Measurements from ENCODE around the gene HDHD3.

Gene HDHD3

DNA sequence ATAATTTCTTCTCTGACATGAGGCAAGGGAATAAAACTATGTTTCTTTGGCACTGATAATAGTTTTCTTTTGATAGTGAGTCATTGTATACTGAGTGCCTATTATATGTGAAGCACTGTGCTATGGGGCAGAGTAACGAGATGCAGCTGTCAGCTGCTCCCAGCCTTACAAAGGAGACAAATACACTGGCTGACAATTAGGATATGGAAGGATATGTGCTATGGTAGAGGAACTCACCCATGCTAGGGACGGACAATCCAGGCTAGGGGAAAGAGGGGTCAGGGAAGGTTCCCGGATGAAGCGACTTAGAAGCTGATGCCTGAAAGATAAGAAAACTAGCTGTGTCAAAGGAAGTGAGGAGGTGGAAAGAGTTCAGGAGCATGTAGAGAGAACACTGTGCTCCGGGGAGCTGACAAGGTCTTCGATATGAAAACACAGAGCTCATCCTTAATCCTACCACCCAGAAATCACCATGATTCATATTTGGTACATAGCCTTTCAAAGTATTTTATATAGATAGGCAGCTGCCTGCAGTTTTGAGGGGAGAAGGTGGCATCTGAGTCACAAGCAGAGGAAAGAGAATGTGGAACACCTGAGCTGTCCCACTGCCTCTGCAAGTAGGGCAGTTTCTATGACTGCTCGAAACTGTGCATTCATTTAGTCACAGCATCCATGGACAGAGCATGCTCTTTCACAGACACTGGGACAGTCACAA, 15.3 kb downstream of the HDHD3 start:
- H3K36me3 Mint-ChIP-seq (ENCODE audit: low read depth): no peaks in the 10 kb centered on the region
- TF ChIP-seq CTCF (IDR thresholded peaks at IDR 0.05): no peak
- no peak overlapping the region for H3K4me3 Mint-ChIP-seq
- peaks cover 38% of the 10 kb centered on the region for H3K27me3 Mint-ChIP-seq (ENCODE audit: low read depth, poor library complexity)
- no peak overlapping the region for H3K27ac Mint-ChIP-seq
- no peak for DNase-seq
- H3K9me3 Mint-ChIP-seq: no peaks in the 10 kb centered on the region
- peaks cover 18% of the 10 kb centered on the region for H3K4me1 Mint-ChIP-seq

DNA sequence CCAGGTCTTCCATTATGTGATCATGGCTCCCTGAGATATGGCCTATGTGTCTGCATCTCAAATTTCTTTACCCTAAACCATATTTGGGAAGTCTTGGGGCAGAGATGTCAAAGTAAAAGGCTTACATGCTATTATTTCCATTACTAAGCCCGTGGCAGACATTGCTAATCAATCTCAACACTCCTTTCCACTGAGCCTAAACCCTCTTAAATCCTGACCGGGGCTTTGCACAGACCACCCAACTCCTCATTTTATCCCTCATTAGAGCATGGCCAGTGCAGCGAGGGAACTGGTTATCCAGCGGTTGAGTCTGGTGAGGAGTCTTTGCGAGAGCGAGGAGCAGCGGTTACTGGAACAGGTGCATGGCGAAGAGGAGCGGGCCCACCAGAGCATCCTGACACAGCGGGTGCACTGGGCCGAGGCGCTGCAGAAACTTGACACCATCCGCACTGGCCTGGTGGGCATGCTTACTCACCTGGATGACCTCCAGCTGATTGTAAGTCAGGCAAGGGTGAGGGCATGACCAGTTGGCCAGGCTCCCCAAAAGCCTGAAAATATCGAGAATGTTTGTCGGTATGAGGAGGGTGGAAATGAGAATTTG, 16.4 kb downstream of the HDHD3 start:
- no peak for DNase-seq
- peaks cover 18% of the 10 kb centered on the region for H3K4me1 Mint-ChIP-seq
- H3K36me3 Mint-ChIP-seq (ENCODE audit: low read depth): no peaks in the 10 kb centered on the region
- no peak for TF ChIP-seq CTCF (IDR thresholded peaks at IDR 0.05)
- no peak overlapping the region for H3K4me3 Mint-ChIP-seq
- H3K27ac Mint-ChIP-seq: no peak overlapping the region
- peaks cover 47% of the 10 kb centered on the region for H3K27me3 Mint-ChIP-seq (ENCODE audit: low read depth, poor library complexity)
- no peaks in the 10 kb centered on the region for H3K9me3 Mint-ChIP-seq

GRCh38 chr9:113359385-113359784, 17.4 kb downstream of the HDHD3 start:
- TF ChIP-seq CTCF (IDR thresholded peaks at IDR 0.05): no peak
- H3K4me3 Mint-ChIP-seq: no peak overlapping the region
- no peaks in the 10 kb centered on the region for H3K36me3 Mint-ChIP-seq (ENCODE audit: low read depth)
- no peaks in the 10 kb centered on the region for H3K9me3 Mint-ChIP-seq
- peaks cover 18% of the 10 kb centered on the region for H3K4me1 Mint-ChIP-seq
- peaks cover 56% of the 10 kb centered on the region for H3K27me3 Mint-ChIP-seq (ENCODE audit: low read depth, poor library complexity)
- H3K27ac Mint-ChIP-seq: no peak overlapping the region
- no peak for DNase-seq

- Mint-ChIP-seq H3K27ac (no peak overlapping the region), H3K36me3 (ENCODE audit: low read depth) (no peaks in the 10 kb centered on the region), H3K9me3 (peaks cover 7% of the 10 kb centered on the region), H3K4me3 (no peak overlapping the region), H3K27me3 (ENCODE audit: low read depth, poor library complexity) (peaks cover 73% of the 10 kb centered on the region), H3K4me1 (peaks cover 9% of the 10 kb centered on the region)
- no peak for DNase-seq
- TF ChIP-seq CTCF (IDR thresholded peaks at IDR 0.05): no peak
These were observed 20.0 kb downstream of the HDHD3 start for GRCh38 chr9:113356686-113357292.

DNA sequence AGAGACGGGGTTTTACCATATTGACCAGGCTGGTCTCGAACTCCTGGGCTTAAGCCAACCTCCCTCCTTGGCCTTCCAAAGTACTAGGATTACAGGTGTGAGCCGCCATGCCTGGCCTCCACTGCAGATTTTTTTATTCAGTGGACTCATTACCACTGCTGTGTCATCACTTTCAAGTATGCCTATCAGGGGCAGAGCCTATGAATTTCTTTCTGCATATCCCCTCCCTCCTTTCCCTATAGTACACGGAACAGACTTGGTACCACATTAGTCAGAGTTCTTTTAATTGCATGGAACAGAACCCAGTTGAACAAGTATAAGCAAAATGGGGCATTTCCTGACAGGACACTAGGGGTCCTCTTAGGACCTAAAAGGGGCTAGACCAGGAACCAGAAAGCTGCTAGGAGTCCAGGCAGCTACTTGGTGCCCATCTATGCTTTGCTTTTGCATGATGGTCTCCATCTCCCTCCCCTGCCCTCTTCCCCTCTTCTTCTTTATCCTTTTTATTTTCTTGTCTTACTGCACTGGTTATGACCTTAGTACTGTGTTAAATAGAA, 21.7 kb downstream of the HDHD3 start:
- Mint-ChIP-seq H3K27ac (no peak overlapping the region), H3K27me3 (ENCODE audit: low read depth, poor library complexity) (peaks cover 76% of the 10 kb centered on the region), H3K4me1 (peaks cover 3% of the 10 kb centered on the region), H3K4me3 (no peak overlapping the region), H3K36me3 (ENCODE audit: low read depth) (no peaks in the 10 kb centered on the region), H3K9me3 (peaks cover 7% of the 10 kb centered on the region)
- TF ChIP-seq CTCF (IDR thresholded peaks at IDR 0.05): peak; percentile 14
- DNase-seq: no peak
